Measurements from ENCODE around the gene TEDC1.

- no peak for TF ChIP-seq EZH2 (IDR thresholded peaks at IDR 0.05; ENCODE audit: insufficient read depth, poor library complexity, severe bottlenecking)
- no peak for TF ChIP-seq EZH2phosphoT487 (IDR thresholded peaks at IDR 0.05; ENCODE audit: insufficient read depth, low read depth)
Measured at GRCh38 chr14:105460116-105460515, 30.9 kb upstream of the TEDC1 start.
